ENCODE data around the gene TAS1R1.
A peak's percentile ranks its signal among the peaks of the same experiment; 100 is the strongest.

Gene TAS1R1

DNA sequence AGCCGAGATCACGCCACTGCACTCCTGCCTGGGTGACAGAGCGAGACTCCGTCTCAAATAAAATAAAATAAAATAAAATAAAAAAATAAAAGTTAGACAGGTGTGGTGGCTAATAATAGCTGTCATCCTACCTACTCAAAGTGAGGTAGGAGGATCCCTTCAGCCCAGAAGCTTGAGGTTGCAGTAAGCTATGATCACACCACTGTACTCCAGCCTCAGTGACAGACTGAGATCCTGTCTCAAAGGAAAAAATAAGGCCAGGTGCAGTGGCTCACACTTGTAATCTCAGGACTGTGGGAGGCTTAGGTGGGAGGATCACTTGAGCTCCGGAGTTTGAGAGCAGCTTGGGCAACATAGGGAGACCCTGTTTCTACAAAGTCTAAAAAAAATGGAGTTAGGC is 18.8 kb upstream of the TAS1R1 start:
- no peak overlapping the region for H3K27ac ChIP-seq
- TF ChIP-seq, protein P1, sequence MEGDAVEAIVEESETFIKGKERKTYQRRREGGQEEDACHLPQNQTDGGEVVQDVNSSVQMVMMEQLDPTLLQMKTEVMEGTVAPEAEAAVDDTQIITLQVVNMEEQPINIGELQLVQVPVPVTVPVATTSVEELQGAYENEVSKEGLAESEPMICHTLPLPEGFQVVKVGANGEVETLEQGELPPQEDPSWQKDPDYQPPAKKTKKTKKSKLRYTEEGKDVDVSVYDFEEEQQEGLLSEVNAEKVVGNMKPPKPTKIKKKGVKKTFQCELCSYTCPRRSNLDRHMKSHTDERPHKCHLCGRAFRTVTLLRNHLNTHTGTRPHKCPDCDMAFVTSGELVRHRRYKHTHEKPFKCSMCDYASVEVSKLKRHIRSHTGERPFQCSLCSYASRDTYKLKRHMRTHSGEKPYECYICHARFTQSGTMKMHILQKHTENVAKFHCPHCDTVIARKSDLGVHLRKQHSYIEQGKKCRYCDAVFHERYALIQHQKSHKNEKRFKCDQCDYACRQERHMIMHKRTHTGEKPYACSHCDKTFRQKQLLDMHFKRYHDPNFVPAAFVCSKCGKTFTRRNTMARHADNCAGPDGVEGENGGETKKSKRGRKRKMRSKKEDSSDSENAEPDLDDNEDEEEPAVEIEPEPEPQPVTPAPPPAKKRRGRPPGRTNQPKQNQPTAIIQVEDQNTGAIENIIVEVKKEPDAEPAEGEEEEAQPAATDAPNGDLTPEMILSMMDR (conservative IDR thresholded peaks at IDR 0.05): no peak

DNA sequence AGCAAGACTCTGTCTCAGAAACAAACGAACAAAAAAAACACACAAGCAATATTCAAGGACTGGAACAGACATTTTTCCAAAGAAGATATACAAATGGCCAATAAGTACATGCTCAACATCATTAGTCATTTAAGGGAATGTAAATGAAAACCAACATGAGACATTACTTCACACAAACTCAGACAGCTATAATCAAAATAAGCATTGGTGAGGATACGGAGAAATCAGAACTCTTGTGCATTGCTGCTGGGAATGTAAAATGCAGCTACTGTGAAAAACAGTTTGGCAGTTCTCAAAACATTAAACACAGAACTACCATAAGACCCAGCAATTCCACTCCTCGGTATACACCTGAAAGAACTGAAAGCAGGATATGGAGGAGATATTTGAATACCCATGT is 16.2 kb upstream of the TAS1R1 start:
- TF ChIP-seq, protein P1 (conservative IDR thresholded peaks at IDR 0.05): no peak
- no peak overlapping the region for H3K27ac ChIP-seq

DNA sequence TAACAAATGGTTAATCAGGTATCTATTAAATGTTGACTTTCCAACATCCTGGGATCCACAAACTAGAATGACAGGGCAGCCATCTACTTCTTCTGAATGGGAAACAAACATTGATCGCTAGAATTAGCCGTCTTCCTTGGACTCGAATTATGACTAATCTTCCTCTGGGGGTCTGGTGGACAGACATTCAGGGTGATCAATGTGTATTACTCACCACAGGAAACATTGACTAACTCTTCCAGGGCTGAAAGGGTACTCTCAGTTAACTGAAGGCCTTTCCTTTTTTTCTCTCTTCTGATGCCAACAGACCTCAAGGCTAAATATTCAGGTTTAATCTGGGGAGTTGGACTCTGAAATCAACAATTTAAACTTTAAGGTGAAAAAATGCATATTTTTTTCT is 10.3 kb upstream of the TAS1R1 start:
- TF ChIP-seq, protein P1 (conservative IDR thresholded peaks at IDR 0.05): no peak
- H3K27ac ChIP-seq: no peak overlapping the region

DNA sequence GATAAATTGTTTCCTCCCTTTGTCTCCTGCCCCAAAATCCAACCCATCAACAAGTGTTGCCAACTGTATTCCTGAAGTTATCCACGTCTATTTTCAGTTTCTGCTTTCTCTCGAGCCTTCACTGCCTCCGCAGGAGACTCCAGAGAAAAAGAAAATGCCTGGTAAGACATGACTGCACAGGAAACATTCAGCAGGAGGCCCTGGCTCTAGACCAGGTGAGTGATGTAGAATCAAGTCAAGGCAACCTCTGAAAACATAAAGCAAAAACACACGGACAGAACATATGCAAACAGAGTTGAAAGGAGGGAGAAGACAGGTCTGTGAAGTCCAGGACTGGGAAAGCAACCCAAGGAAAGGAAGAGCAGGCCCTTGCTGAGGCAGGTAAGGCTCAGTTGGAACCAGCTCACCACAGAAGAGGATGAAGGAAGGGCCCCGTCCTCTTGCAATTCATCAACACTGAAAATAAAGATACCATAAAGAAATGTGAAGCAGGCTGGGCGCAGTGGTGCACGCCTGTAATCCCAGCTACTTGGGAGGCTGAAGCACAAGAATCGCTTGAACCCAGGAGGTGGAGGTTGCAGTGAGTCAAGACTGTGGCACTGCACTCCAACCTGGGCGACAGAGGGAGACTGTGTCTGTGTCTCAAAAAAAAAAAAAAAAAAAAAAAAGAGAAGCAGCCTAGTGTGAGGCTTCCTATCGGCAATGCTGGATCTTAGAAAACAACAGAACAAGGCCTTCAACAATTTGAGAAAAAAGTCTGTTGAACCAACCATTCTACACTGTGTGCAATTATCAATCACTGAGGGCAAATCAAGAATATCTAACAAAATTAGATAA is 9.6 kb upstream of the TAS1R1 start:
- H3K27ac ChIP-seq: no peak overlapping the region
- TF ChIP-seq, protein P1 (conservative IDR thresholded peaks at IDR 0.05): no peak

DNA sequence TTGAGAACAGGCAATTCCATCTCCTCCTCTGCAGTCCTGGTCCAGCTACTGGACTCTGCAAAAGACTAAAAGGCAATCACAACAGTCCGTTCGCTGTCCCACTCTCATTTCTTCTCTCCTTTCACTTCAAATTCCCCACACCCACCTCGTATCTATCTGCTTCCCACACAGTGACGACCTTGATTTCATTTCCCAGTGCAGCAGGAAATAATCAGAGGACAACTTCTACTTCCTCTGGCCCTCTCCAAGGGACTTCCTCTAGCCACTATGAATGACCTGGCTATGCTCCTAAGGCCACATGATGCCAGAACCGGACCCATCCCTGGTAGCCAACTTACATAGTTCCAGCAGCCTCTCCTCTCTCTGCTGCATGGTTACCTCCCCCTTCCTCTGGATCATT is 8.8 kb upstream of the TAS1R1 start:
- H3K27ac ChIP-seq: no peak overlapping the region
- TF ChIP-seq, protein P1 (conservative IDR thresholded peaks at IDR 0.05): no peak

DNA sequence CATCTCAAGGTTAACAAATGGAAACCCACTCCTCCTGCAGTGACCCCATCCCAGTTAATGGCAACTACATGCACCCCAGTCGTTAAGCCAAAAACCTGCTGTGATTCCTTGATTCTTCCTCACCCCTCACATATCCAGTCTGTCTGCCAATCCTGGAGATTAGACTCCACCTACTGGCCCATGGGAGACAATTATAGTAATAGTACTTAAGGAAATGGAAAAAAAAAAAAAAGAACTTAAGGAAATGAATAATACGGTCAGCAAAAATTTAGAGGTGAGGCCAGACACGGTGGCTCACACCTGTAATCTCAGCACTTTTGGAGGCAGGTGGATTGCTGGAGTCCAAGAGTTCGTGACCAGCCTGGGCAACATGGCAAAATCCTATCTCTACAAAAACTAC is 7.8 kb upstream of the TAS1R1 start:
- no peak overlapping the region for H3K27ac ChIP-seq
- TF ChIP-seq, protein P1 (conservative IDR thresholded peaks at IDR 0.05): no peak

DNA sequence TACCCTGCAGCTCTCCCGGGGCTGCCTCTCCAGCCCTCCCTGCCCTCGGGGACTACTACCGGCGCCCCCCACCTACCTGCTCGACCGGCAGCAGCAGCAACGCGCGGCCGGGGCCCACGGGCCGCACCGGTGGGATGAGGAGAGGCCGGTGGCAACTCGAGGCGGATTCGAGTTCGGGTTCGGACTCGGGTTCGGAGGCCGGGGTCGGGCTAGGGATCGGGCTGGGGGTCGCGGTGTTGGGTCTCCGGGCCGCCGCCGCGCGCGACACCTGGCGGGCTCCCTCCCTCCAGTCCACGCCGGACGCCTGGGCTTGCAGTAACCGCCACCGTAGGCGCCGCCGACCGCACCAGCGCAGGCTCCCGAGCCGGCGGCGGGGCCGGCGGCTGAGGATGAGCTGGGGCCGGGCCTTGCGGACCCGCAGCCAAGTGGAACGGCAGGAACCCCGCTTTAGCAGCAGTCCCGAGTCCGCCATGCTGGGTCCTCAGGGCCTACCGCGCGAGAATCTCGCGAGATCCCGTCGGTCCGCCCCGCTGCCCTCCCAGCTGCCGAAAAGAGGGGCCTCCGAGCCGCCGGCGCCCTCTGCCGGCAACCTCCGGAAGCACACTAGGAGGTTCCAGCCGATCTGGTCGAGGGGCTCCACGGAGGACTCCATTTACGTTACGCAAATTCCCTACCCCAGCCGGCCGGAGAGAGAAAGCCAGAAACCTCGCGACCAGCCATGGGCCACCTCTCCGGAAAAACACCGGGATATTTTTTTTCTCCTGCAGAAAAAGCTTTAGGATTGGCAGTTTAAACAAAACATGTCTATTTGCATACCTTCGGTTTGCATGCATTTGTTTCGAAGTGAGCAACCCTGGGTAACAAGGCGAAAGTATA is 838 bp upstream of the TAS1R1 start, which contains the start of gene NOL9:
TSS of gene NOL9 (minus strand) at position 483 of the 876 bp plus-strand sequence. CDS start at position 472, 11 bp downstream.
- TF ChIP-seq, protein P1 (conservative IDR thresholded peaks at IDR 0.05): peak; percentile 99
- H3K27ac ChIP-seq: peak within 1 kb of the TSS; percentile 90

Measured in VCaP (cell line).